HEK293 (cell line): ENCODE results near the gene ACAP3.

Experiments
- CTCF ChIA-PET: fragments of 350-600 bp; formaldehyde crosslinking; extraction: SDS; loops from one replicate; lab custom pipeline; 2021; ENCODE audit warnings: antibody characterized with exemption; lab: Yijun Ruan, JAX
- POLR2A ChIA-PET: fragments of 300-600 bp; formaldehyde crosslinking; extraction: SDS; loops from one replicate; lab custom pipeline; 2020; ENCODE audit warnings: antibody characterized with exemption, inconsistent platforms; lab: Yijun Ruan, JAX
- H3K27ac ChIP-seq: fragments of 200-500 bp; sonication (Bioruptor generic); 2 replicates; pipeline ENCODE4 v1.5.1; 2014; ENCODE audit warnings: low read depth, low read length, control low read depth, inconsistent platforms; ENCODE audit errors: extremely low read depth
- H3K36me3 ChIP-seq, 2 experiments: fragments of 200-500 bp in 1 of 2; sonication (Bioruptor generic) in 1 of 2; 1 replicate in 1 of 2; 2 replicates in 1 of 2; pipeline ENCODE4 v1.5.1; 2014 to 2017; ENCODE audit warnings: inconsistent platforms in 2 of 2, low read length in 2 of 2; ENCODE audit not compliant: control insufficient read depth in 2 of 2, insufficient read depth in 1 of 2
- H3K4me1 ChIP-seq: fragments of 200-500 bp; sonication (Bioruptor generic); 2 replicates; pipeline ENCODE4 v1.5.1; 2014; ENCODE audit warnings: mild to moderate bottlenecking, low read length, inconsistent platforms; ENCODE audit not compliant: control insufficient read depth, insufficient read depth
- H3K4me3 ChIP-seq: 2 replicates; pipeline ENCODE4 v1.5.1; 2011; ENCODE audit warnings: low read depth, mild to moderate bottlenecking, control low read depth, low read length, moderate library complexity
- H3K9me3 ChIP-seq: fragments of 200-500 bp; sonication (Bioruptor generic); 2 replicates; pipeline ENCODE4 v1.5.1; 2014; ENCODE audit warnings: low read depth, low read length, inconsistent platforms; ENCODE audit not compliant: control insufficient read depth, insufficient read depth
- BCL11B ChIP-seq: fragments of 450-650 bp; formaldehyde crosslinking; IDR thresholded peaks from 2 replicates; pipeline ENCODE4 v1.5.1; 2016; ENCODE audit warnings: low read depth, missing biosample characterization, missing genetic modification characterization
- CTCF ChIP-seq: fragments of 450-650 bp; formaldehyde crosslinking; IDR thresholded peaks from 2 replicates; pipeline ENCODE4 v1.5.1; 2016; ENCODE audit warnings: missing biosample characterization, missing genetic modification characterization
- GLI2 ChIP-seq: fragments of 450-650 bp; formaldehyde crosslinking; IDR thresholded peaks from 2 replicates; pipeline ENCODE4; 2017; ENCODE audit warnings: missing biosample characterization, missing genetic modification characterization, low read depth, borderline replicate concordance
- INSM2 ChIP-seq: fragments of 450-650 bp; formaldehyde crosslinking; IDR thresholded peaks from 2 replicates; pipeline ENCODE4 v1.5.1; 2016; ENCODE audit warnings: missing biosample characterization, missing genetic modification characterization
- ZBTB20 ChIP-seq: fragments of 450-650 bp; formaldehyde crosslinking; IDR thresholded peaks from 2 replicates; pipeline ENCODE4 v1.5.1; 2016; ENCODE audit warnings: missing biosample characterization, missing genetic modification characterization
- ZNF121 ChIP-seq: fragments of 450-650 bp; formaldehyde crosslinking; IDR thresholded peaks from 2 replicates; pipeline ENCODE4 v1.5.1; 2016; ENCODE audit warnings: missing biosample characterization, missing genetic modification characterization
- ZNF148 ChIP-seq: fragments of 450-650 bp; formaldehyde crosslinking; IDR thresholded peaks from 2 replicates; pipeline ENCODE4 v1.5.0; 2017; ENCODE audit warnings: missing biosample characterization, missing genetic modification characterization, borderline replicate concordance
- ZNF366 ChIP-seq: fragments of 450-650 bp; formaldehyde crosslinking; conservative IDR thresholded peaks from 2 replicates; pipeline ENCODE4 v1.5.1; 2016; ENCODE audit warnings: missing biosample characterization, missing genetic modification characterization
- ZNF426 ChIP-seq: fragments of 450-650 bp; formaldehyde crosslinking; IDR thresholded peaks from 2 replicates; pipeline ENCODE4 v1.5.1; 2017; ENCODE audit warnings: missing biosample characterization, missing genetic modification characterization, mild to moderate bottlenecking, inconsistent platforms, moderate library complexity
- ZNF513 ChIP-seq: fragments of 450-650 bp; IDR thresholded peaks from 2 replicates; pipeline ENCODE4 v1.5.1; 2018; ENCODE audit warnings: missing biosample characterization, missing genetic modification characterization
- ZNF514 ChIP-seq: fragments of 450-650 bp; formaldehyde crosslinking; IDR thresholded peaks from 2 replicates; pipeline ENCODE4 v1.5.1; 2016; ENCODE audit warnings: missing biosample characterization, missing genetic modification characterization
- ZNF585B ChIP-seq: fragments of 450-650 bp; formaldehyde crosslinking; IDR thresholded peaks from 2 replicates; pipeline ENCODE4 v1.5.1; 2016; ENCODE audit warnings: missing biosample characterization, missing genetic modification characterization
- ZNF621 ChIP-seq: fragments of 450-650 bp; formaldehyde crosslinking; IDR thresholded peaks from 2 replicates; pipeline ENCODE4 v1.5.1; 2017; ENCODE audit warnings: missing biosample characterization, missing genetic modification characterization
- ZNF704 ChIP-seq: fragments of 450-650 bp; formaldehyde crosslinking; IDR thresholded peaks from 2 replicates; pipeline ENCODE4 v1.5.1; 2016; ENCODE audit warnings: missing biosample characterization, missing genetic modification characterization

The ACAP3 gene

GRCh38 chr1:1255078-1255477 lies 52.7 kb downstream of the ACAP3 start (continued):
- no peak for TF ChIP-seq ZNF704 (tag by site-specific recombination)

GRCh38 chr1:1254667-1254998 lies 53.1 kb downstream of the ACAP3 start:
- POLR2A ChIA-PET = no interaction called here
- H3K27ac ChIP-seq = 0 out of 2 replicates have a peak overlapping the region, but pooled peaks have one; percentile 14
- H3K4me3 ChIP-seq = no peak overlapping the region
- TF ChIP-seq ZNF621 = no peak
- no peak for TF ChIP-seq INSM2 (tag by site-specific recombination)
- H3K4me1 ChIP-seq = no peaks in the 10 kb centered on the region; the same call in 1 of the 2 replicates
- CTCF ChIA-PET = no interaction called here
- peaks cover 6 to 70% of the 10 kb centered on the region in 2 experiments; a peak in 2 of 3 replicates for H3K36me3 ChIP-seq
- no peaks in the 10 kb centered on the region for H3K9me3 ChIP-seq

GRCh38 chr1:1253972-1254666 lies 53.6 kb downstream of the ACAP3 start:
- TF ChIP-seq ZNF514 (tag by site-specific recombination) (no peak), ZNF148 (tag by site-specific recombination) (no peak), BCL11B (tag by site-specific recombination) (no peak), CTCF (tag by site-specific recombination) (no peak), GLI2 (no peak), ZNF585B (tag by site-specific recombination) (no peak)
- Histone ChIP-seq H3K36me3 (peaks cover 6 to 64% of the 10 kb centered on the region in 2 experiments; a peak in 2 of 3 replicates), H3K27ac (no peak overlapping the region), H3K4me1 (no peaks in the 10 kb centered on the region; the same call in 1 of the 2 replicates), H3K4me3 (no peak overlapping the region), H3K9me3 (no peaks in the 10 kb centered on the region)
- CTCF ChIA-PET = no interaction called here
- POLR2A ChIA-PET = no interaction called here

- Histone ChIP-seq H3K9me3 (no peaks in the 10 kb centered on the region), H3K36me3 (peaks cover 6 to 56% of the 10 kb centered on the region in 2 experiments; a peak in 2 of 3 replicates), H3K4me3 (no peak overlapping the region), H3K4me1 (no peaks in the 10 kb centered on the region; the same call in 1 of the 2 replicates), H3K27ac (no peak overlapping the region)
- TF ChIP-seq ZNF513 (tag by site-specific recombination) (no peak), ZNF426 (tag by site-specific recombination) (no peak), ZBTB20 (tag by site-specific recombination) (no peak), ZNF366 (tag by site-specific recombination) (no peak), ZNF121 (peak; percentile 100)
- CTCF ChIA-PET = no interaction called here
- POLR2A ChIA-PET = no interaction called here
These were observed 54.4 kb downstream of the ACAP3 start for GRCh38 chr1:1253314-1253713.
